ENCODE data around the gene CTNNBIP1.

Gene CTNNBIP1

GRCh38 chr1:9890224-9890731, 19.8 kb downstream of the CTNNBIP1 start:
- Histone ChIP-seq H3K4me3 (ENCODE audit: low read depth, low read length, poor library complexity, severe bottlenecking) (no peak overlapping the region), H3K4me2 (ENCODE audit: low read length) (no peak overlapping the region), H4K20me1 (ENCODE audit: insufficient read depth, low read length) (no peaks in the 10 kb centered on the region), H2AFZ (ENCODE audit: low read length) (no peak overlapping the region), H3K9me3 (ENCODE audit: low read length) (no peaks in the 10 kb centered on the region), H3K4me1 (ENCODE audit: insufficient read depth, low read length, severe bottlenecking) (peaks cover 5% of the 10 kb centered on the region), H3K79me2 (ENCODE audit: insufficient read depth, low read length) (no peaks in the 10 kb centered on the region), H3K36me3 (ENCODE audit: insufficient read depth, low read length) (no peaks in the 10 kb centered on the region), H3K27ac (ENCODE audit: low read depth, low read length, poor library complexity, severe bottlenecking) (no peak overlapping the region), H3K9me2 (ENCODE audit: low read depth, low read length) (no peaks in the 10 kb centered on the region), H3F3A (ENCODE audit: insufficient read depth, low read length) (no peaks in the 10 kb centered on the region), H3K9ac (ENCODE audit: low read length) (no peak overlapping the region), H3K27me3 (ENCODE audit: insufficient read depth, low read length) (no peaks in the 10 kb centered on the region)
- TF ChIP-seq CTCF (IDR thresholded peaks at IDR 0.05; ENCODE audit: low read length) (no peak), EZH2 (IDR thresholded peaks at IDR 0.05; ENCODE audit: borderline replicate concordance, low read length) (no peak)

GRCh38 chr1:9889411-9889810, 20.7 kb downstream of the CTNNBIP1 start:
- H4K20me1 ChIP-seq (ENCODE audit: insufficient read depth, low read length), result no peaks in the 10 kb centered on the region
- H3K9ac ChIP-seq (ENCODE audit: low read length), result no peak overlapping the region
- H3K36me3 ChIP-seq (ENCODE audit: insufficient read depth, low read length), result no peaks in the 10 kb centered on the region
- H3K27ac ChIP-seq (ENCODE audit: low read depth, low read length, poor library complexity, severe bottlenecking), result no peak overlapping the region
- no peaks in the 10 kb centered on the region for H3K9me3 ChIP-seq (ENCODE audit: low read length)
- H2AFZ ChIP-seq (ENCODE audit: low read length), result no peak overlapping the region
- no peaks in the 10 kb centered on the region for H3K9me2 ChIP-seq (ENCODE audit: low read depth, low read length)
- TF ChIP-seq EZH2 (IDR thresholded peaks at IDR 0.05; ENCODE audit: borderline replicate concordance, low read length) (no peak), CTCF (IDR thresholded peaks at IDR 0.05; ENCODE audit: low read length) (no peak)
- H3K27me3 ChIP-seq (ENCODE audit: insufficient read depth, low read length), result no peaks in the 10 kb centered on the region
- no peaks in the 10 kb centered on the region for H3K79me2 ChIP-seq (ENCODE audit: insufficient read depth, low read length)
- peaks cover 5% of the 10 kb centered on the region for H3K4me1 ChIP-seq (ENCODE audit: insufficient read depth, low read length, severe bottlenecking)
- no peaks in the 10 kb centered on the region for H3F3A ChIP-seq (ENCODE audit: insufficient read depth, low read length)
- H3K4me3 ChIP-seq (ENCODE audit: low read depth, low read length, poor library complexity, severe bottlenecking), result no peak overlapping the region
- no peak overlapping the region for H3K4me2 ChIP-seq (ENCODE audit: low read length)

- Histone ChIP-seq H3K4me2 (ENCODE audit: low read length) (no peak overlapping the region), H3K27me3 (ENCODE audit: insufficient read depth, low read length) (no peaks in the 10 kb centered on the region), H3K4me3 (ENCODE audit: low read depth, low read length, poor library complexity, severe bottlenecking) (no peak overlapping the region), H3K36me3 (ENCODE audit: insufficient read depth, low read length) (no peaks in the 10 kb centered on the region), H3K9me2 (ENCODE audit: low read depth, low read length) (no peaks in the 10 kb centered on the region), H3K9ac (ENCODE audit: low read length) (no peak overlapping the region), H3K27ac (ENCODE audit: low read depth, low read length, poor library complexity, severe bottlenecking) (no peak overlapping the region), H3K9me3 (ENCODE audit: low read length) (no peaks in the 10 kb centered on the region), H4K20me1 (ENCODE audit: insufficient read depth, low read length) (no peaks in the 10 kb centered on the region), H3K79me2 (ENCODE audit: insufficient read depth, low read length) (no peaks in the 10 kb centered on the region), H3F3A (ENCODE audit: insufficient read depth, low read length) (no peaks in the 10 kb centered on the region), H3K4me1 (ENCODE audit: insufficient read depth, low read length, severe bottlenecking) (peaks cover 5% of the 10 kb centered on the region), H2AFZ (ENCODE audit: low read length) (no peak overlapping the region)
- TF ChIP-seq EZH2 (IDR thresholded peaks at IDR 0.05; ENCODE audit: borderline replicate concordance, low read length) (no peak), CTCF (IDR thresholded peaks at IDR 0.05; ENCODE audit: low read length) (no peak)
Observed at GRCh38 chr1:9888886-9889285, 21.2 kb downstream of the CTNNBIP1 start.
